Esophagus squamous epithelium (tissue), 5 donors: ENCODE data around the gene DENND1A. TPM values are rescaled to one million over a fixed set of nuclear protein-coding genes. Genes with fewer than 3 reads are reported as not detected.

Experiments used
- DNase-seq: peaks from one replicate; lab custom pipeline; 2025; lab: John Stamatoyannopoulos, UW
- H3K27ac ChIP-seq, 4 donors: fragments of 200-600 bp; sonication (generic); one replicate each; pipeline ENCODE4 v1.5.1; 2016 to 2019; ENCODE audit warnings: mild to moderate bottlenecking in 1 of 4
- H3K27me3 ChIP-seq, 4 donors: fragments of 200-600 bp; sonication (generic); 1 replicate in 3 of 4; 2 replicates in 1 of 4; pipeline versions ENCODE4 v1.5.1 to v1.6.0; 2017 to 2021; ENCODE audit warnings: antibody characterized with exemption in 1 of 4
- H3K36me3 ChIP-seq, 3 donors: fragments of 200-600 bp; sonication (generic); one replicate each; pipeline ENCODE4 v1.5.1; 2016 to 2019
- H3K4me1 ChIP-seq, 3 donors: fragments of 200-600 bp; sonication (generic); one replicate each; pipeline ENCODE4 v1.5.1; 2017 to 2019
- H3K4me3 ChIP-seq, 4 donors: fragments of 200-600 bp; sonication (generic); 1 replicate in 3 of 4; 2 replicates in 1 of 4; pipeline ENCODE4 v1.5.1; 2016 to 2019; ENCODE audit warnings: mild to moderate bottlenecking in 2 of 4, moderate library complexity in 1 of 4
- H3K9me3 ChIP-seq, 3 donors: fragments of 200-600 bp; sonication (generic); one replicate each; pipeline ENCODE4 v1.5.1; 2016 to 2019
- POLR2A ChIP-seq, 4 donors: fragments of 450-650 bp; IDR thresholded peaks; one replicate each; pipeline ENCODE4 v1.6.1; 2017; ENCODE audit warnings: antibody characterized with exemption in 4 of 4, mild to moderate bottlenecking in 4 of 4, moderate library complexity in 3 of 4
- WGBS, 2 donors: methylation state at CpG; one replicate each; pipeline ENCODE4 v1.1.5; 2018; 5-methylcytosine and 5-hydroxymethylcytosine counted together
- intact Hi-C: fragments of 100-400 bp; cut with DNase I; formaldehyde crosslinking; loops from one replicate; pipeline ENCODE4 v1.15.0; 2022
- total RNA-seq, 4 donors: library from RNA; depleted of rRNA; stranded (reverse); fragments of >200 nt; gene quantifications; one replicate each; pipeline ENCODE4 v1.1.0, GENCODE V29; 2016
- TF ChIP-seq, protein P1 (sequence below), 6 experiments: fragments of 450-650 bp in 4 of 6; fragments of 200-600 bp in 2 of 6; sonication (generic) in 2 of 6; IDR thresholded peaks; one replicate each; pipeline ENCODE4 v1.5.1; 2016 to 2019; ENCODE audit warnings: antibody characterized with exemption in 6 of 6, mild to moderate bottlenecking in 4 of 6, moderate library complexity in 4 of 6
- donor health status: DM: yes; HTN: yes; CAD: no.

Gene DENND1A
- total RNA-seq, 4 donors from 2014 or later, result 5.3 to 16.0 (median 12.9) TPM

DNA sequence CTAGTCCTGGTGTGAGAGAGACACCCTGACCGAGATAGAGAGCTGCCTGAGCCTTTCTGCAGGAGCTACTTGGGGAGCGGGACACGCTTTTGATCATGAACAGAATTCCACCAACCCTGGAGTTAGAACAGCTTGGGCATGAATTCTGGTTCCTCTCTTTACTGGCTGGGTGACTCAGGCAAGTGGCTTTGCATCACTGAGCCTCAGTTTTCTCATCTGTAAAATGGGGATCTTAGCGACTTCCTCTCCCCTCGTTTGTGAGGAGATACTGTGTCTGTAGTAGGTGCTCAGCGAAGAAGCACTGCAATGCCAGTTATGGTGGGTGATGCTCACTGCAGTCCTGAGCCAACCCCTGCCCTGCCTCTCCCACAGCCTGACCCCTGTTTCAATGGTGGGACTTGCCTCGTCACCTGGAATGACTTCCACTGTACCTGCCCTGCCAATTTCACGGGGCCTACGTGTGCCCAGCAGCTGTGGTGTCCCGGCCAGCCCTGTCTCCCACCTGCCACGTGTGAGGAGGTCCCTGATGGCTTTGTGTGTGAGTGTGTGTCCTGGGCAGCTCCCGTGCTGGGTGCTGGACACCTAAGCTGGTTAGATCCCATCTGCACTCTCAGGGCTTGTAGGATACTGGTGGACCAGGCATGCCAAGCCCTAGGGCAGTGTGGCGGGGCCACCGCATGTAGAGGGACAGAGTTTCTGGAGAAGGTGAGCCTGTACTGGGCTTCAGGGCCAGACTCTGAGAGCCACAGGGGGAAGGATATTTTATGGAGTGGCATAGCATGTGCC, 557.9 kb downstream of the DENND1A start:
- Histone ChIP-seq H3K4me3 (no peak overlapping the region), H3K27ac (no peak overlapping the region), H3K9me3 (no peaks in the 10 kb centered on the region), H3K4me1 (peaks cover 4 to 29% (median 11%) of the 10 kb centered on the region in 3 donors), H3K36me3 (no peaks in the 10 kb centered on the region), H3K27me3 (peaks cover 10 to 98% (median 13%) of the 10 kb centered on the region in 4 donors)
- 71 to 74% methylated on average over 5 to 11 of the region's 14 CpGs for WGBS, 2 donors
- TF ChIP-seq, protein P1, sequence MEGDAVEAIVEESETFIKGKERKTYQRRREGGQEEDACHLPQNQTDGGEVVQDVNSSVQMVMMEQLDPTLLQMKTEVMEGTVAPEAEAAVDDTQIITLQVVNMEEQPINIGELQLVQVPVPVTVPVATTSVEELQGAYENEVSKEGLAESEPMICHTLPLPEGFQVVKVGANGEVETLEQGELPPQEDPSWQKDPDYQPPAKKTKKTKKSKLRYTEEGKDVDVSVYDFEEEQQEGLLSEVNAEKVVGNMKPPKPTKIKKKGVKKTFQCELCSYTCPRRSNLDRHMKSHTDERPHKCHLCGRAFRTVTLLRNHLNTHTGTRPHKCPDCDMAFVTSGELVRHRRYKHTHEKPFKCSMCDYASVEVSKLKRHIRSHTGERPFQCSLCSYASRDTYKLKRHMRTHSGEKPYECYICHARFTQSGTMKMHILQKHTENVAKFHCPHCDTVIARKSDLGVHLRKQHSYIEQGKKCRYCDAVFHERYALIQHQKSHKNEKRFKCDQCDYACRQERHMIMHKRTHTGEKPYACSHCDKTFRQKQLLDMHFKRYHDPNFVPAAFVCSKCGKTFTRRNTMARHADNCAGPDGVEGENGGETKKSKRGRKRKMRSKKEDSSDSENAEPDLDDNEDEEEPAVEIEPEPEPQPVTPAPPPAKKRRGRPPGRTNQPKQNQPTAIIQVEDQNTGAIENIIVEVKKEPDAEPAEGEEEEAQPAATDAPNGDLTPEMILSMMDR (IDR thresholded peaks at IDR 0.05), result no peak
- no peak for TF ChIP-seq POLR2A (IDR thresholded peaks at IDR 0.05)
- intact Hi-C loops, result no loop called here
- no peak for DNase-seq

DNA sequence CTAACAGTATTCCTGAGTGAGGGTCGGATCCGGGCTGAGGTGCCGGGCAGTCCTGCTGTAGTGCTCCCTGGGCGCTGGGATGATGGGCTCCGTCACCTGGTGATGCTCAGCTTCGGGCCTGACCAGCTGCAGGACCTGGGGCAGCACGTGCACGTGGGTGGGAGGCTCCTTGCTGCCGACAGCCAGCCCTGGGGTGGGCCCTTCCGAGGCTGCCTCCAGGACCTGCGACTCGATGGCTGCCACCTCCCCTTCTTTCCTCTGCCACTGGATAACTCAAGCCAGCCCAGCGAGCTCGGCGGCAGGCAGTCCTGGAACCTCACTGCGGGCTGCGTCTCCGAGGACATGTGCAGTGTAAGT, 558.7 kb downstream of the DENND1A start:
- TF ChIP-seq, protein P1 (IDR thresholded peaks at IDR 0.05), result no peak
- no peak for TF ChIP-seq POLR2A (IDR thresholded peaks at IDR 0.05)
- DNase-seq, result no peak
- 82% methylated on average over 8 of the region's 18 CpGs; no CpG with 5 or more reads in 1 of the 2 donors for WGBS, 2 donors

DNA sequence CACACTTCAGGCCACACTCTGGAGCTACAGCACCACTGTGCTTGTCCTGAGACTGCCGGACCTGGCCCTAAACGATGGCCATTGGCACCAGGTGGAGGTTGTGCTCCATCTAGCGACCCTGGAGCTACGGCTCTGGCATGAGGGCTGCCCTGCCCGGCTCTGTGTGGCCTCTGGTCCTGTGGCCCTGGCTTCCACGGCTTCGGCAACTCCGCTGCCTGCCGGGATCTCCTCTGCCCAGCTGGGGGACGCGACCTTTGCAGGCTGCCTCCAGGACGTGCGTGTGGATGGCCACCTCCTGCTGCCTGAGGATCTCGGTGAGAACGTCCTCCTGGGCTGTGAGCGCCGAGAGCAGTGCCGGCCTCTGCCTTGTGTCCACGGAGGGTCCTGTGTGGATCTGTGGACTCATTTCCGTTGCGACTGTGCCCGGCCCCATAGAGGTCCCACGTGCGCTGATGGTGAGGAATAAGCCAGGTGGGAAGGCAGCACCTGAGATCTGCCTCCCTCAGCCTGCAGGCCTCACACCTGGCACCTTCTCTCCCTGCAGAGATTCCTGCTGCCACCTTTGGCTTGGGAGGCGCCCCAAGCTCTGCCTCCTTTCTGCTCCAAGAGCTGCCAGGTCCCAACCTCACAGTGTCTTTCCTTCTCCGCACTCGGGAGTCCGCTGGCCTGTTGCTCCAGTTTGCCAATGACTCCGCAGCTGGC, 559.2 kb downstream of the DENND1A start:
- intact Hi-C loops, result no loop called here
- no peak overlapping the region for H3K27ac ChIP-seq
- no peak for DNase-seq
- H3K36me3 ChIP-seq, result no peaks in the 10 kb centered on the region
- peaks cover 10 to 98% (median 13%) of the 10 kb centered on the region in 4 donors for H3K27me3 ChIP-seq
- TF ChIP-seq, protein P1 (IDR thresholded peaks at IDR 0.05), result no peak
- no peak for TF ChIP-seq POLR2A (IDR thresholded peaks at IDR 0.05)
- H3K4me3 ChIP-seq, result no peak overlapping the region
- H3K9me3 ChIP-seq, result no peaks in the 10 kb centered on the region
- WGBS, 2 donors, result 90% methylated on average over 5 of the region's 29 CpGs; no CpG with 5 or more reads in 1 of the 2 donors
- H3K4me1 ChIP-seq, result peaks cover 3 to 22% (median 11%) of the 10 kb centered on the region in 3 donors

More for the DNA sequence above, 558.7 kb downstream of the DENND1A start:
- Histone ChIP-seq H3K4me3 (no peak overlapping the region), H3K36me3 (no peaks in the 10 kb centered on the region), H3K27me3 (peaks cover 10 to 98% (median 13%) of the 10 kb centered on the region in 4 donors), H3K9me3 (no peaks in the 10 kb centered on the region), H3K27ac (no peak overlapping the region), H3K4me1 (peaks cover 4 to 27% (median 11%) of the 10 kb centered on the region in 3 donors)
- intact Hi-C loops, result no loop called here

DNA sequence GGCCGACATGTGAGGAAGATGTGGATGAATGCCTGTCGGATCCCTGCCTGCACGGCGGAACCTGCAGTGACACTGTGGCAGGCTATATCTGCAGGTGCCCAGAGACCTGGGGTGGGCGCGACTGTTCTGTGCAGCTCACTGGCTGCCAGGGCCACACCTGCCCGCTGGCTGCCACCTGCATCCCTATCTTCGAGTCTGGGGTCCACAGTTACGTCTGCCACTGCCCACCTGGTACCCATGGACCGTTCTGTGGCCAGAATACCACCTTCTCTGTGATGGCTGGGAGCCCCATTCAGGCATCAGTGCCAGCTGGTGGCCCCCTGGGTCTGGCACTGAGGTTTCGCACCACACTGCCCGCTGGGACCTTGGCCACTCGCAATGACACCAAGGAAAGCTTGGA, 559.8 kb downstream of the DENND1A start:
- Histone ChIP-seq H3K4me1 (peaks cover 0 to 17% (median 11%) of the 10 kb centered on the region in 3 donors), H3K27ac (no peak overlapping the region), H3K9me3 (no peaks in the 10 kb centered on the region), H3K4me3 (no peak overlapping the region), H3K27me3 (peaks cover 10 to 95% (median 13%) of the 10 kb centered on the region in 4 donors), H3K36me3 (no peaks in the 10 kb centered on the region)
- no peak for DNase-seq
- intact Hi-C loops, result no loop called here
- WGBS, 2 donors, result 60% methylated on average over 1 of the region's 13 CpGs; no CpG with 5 or more reads in 1 of the 2 donors
- no peak for TF ChIP-seq POLR2A (IDR thresholded peaks at IDR 0.05)
- TF ChIP-seq, protein P1 (IDR thresholded peaks at IDR 0.05), result no peak

DNA sequence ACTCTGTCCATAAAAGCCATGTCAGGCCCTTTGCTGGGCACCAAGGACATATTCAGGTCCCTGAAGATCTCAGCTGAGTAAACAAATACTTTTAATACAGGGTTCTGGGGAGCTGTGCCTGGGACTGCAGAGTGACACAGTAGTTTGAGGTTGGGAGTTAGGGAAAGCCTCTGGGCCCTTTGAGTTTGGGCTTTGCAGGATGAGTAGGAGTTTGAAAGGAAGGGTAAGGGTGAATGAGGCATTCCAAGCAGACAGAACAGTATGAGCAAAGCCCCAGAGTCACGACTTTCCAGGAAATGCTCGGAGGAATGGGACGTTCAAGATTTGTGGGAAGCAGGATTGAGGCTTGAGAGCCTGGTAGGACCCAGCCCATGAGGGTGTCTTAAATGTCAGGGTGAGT, 560.6 kb downstream of the DENND1A start:
- H3K9me3 ChIP-seq, result no peaks in the 10 kb centered on the region
- intact Hi-C loops, result no loop called here
- no peaks in the 10 kb centered on the region for H3K36me3 ChIP-seq
- WGBS, 2 donors, result 53 to 69% methylated on average over 3 of the region's 3 CpGs
- no peak overlapping the region for H3K27ac ChIP-seq
- H3K4me3 ChIP-seq, result no peak overlapping the region
- no peak for DNase-seq
- TF ChIP-seq POLR2A (IDR thresholded peaks at IDR 0.05), result no peak
- TF ChIP-seq, protein P1 (IDR thresholded peaks at IDR 0.05), result no peak
- H3K4me1 ChIP-seq, result peaks cover 0 to 16% (median 11%) of the 10 kb centered on the region in 3 donors
- peaks cover 7 to 87% (median 11%) of the 10 kb centered on the region in 4 donors for H3K27me3 ChIP-seq
